HL-60 (cell line): ENCODE measurements around the gene PCDHB16.
"Not testable (repeated sequence)": the region's sequence is repeated elsewhere in the genome, so short reads cannot be mapped to it uniquely, and the experiment has no call there.

Source experiments
- DNase-seq, 2 experiments: peaks; one replicate each; pipeline ENCODE4 v3.0.0-alpha.2; 2010 to 2020; ENCODE audit warnings: low read depth in 1 of 2, low spot score in 1 of 2
- H3K27ac ChIP-seq: fragments of 250-450 bp; sonication (Bioruptor Pico); replicated peaks from 2 replicates; pipeline ENCODE4 v1.5.1; 2020; ENCODE audit warnings: mild to moderate bottlenecking, moderate library complexity
- H3K27me3 ChIP-seq: fragments of 250-450 bp; sonication (Bioruptor Pico); 2 replicates; pipeline ENCODE4 v1.5.1; 2021; ENCODE audit warnings: mild to moderate bottlenecking, moderate library complexity; ENCODE audit not compliant: insufficient read depth, poor library complexity, severe bottlenecking
- H3K4me3 ChIP-seq: replicated peaks from 2 replicates; pipeline ENCODE4 v1.5.1; 2011; ENCODE audit warnings: mild to moderate bottlenecking, control low read depth, low read length; ENCODE audit not compliant: insufficient read depth
- GABPA ChIP-seq: IDR thresholded peaks from 2 replicates; pipeline ENCODE4 v1.6.1; 2012; ENCODE audit warnings: low read depth
- POLR2AphosphoS5 ChIP-seq: IDR thresholded peaks from 2 replicates; pipeline ENCODE4 v1.6.1; 2012; ENCODE audit warnings: low read depth
- SPI1 ChIP-seq: IDR thresholded peaks from 2 replicates; pipeline ENCODE4 v1.6.1; 2012; ENCODE audit warnings: low read depth, mild to moderate bottlenecking, borderline replicate concordance
- TF ChIP-seq, protein P1 (sequence below): IDR thresholded peaks from 2 replicates; pipeline ENCODE4 v1.6.1; 2012; ENCODE audit warnings: low read depth; ENCODE audit not compliant: insufficient replicate concordance
- TF ChIP-seq, protein P2 (sequence below): IDR thresholded peaks from one replicate; pipeline ENCODE4 v1.5.1; 2011; ENCODE audit warnings: low read length, control low read depth, inconsistent platforms; ENCODE audit not compliant: insufficient read depth

Gene PCDHB16

DNA sequence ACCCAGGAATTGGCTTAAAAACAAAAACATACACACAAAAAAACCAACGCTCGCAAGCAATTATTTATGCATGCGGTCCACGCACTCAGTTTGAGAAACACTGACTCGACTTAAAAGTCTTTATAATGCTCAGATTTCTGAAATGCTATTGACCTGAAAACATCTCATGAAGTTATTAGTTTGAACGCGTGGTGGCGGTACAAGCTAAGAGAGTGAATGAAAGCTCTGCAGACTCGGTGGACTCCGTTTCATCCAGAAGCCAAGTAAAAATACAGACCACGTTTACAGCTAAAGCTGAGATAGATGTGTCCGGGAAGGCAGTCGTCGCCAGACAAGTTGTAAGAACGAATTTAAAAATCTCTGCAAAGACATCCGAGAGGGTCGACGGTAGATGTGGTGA, 32.4 kb upstream of the PCDHB16 start, which contains the start of gene PCDHB6:
Gene PCDHB6 (plus strand): TSS at position 246 of the 400 bp plus-strand sequence. CDS start 201 bp downstream, outside the sequence.
- no peak within 1 kb of the TSS for H3K27ac ChIP-seq
- TF ChIP-seq POLR2AphosphoS5 = no peak
- no peak within 1 kb of the TSS for H3K4me3 ChIP-seq
- no peak for DNase-seq
- H3K27me3 ChIP-seq = no peaks in the 10 kb centered on the region

DNA sequence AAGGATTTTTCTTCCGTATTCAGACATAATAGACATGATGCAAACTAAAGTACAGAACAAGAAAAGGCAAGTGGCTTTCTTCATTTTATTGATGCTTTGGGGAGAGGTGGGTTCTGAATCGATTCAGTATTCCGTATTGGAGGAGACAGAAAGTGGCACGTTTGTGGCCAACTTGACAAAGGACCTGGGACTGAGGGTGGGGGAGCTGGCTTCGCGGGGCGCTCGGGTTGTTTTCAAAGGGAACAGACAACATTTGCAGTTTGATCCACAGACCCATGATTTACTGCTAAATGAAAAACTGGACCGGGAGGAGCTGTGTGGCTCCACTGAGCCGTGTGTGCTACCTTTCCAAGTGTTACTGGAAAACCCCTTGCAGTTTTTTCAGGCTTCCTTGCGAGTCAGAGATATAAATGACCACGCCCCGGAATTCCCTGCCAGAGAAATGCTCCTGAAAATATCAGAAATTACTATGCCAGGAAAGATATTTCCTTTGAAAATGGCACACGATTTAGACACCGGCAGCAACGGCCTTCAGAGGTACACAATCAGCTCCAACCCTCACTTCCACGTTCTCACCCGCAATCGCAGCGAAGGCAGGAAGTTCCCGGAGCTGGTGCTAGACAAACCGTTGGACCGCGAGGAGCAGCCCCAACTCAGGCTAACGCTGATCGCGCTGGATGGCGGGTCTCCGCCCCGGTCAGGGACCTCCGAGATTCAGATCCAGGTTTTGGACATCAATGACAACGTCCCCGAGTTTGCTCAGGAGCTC, 31.8 kb upstream of the PCDHB16 start:
- Histone ChIP-seq H3K4me3 (no peak overlapping the region), H3K27ac (no peak overlapping the region), H3K27me3 (no peaks in the 10 kb centered on the region)
- DNase-seq = no peak
- TF ChIP-seq POLR2AphosphoS5 (no peak), SPI1 (no peak), GABPA (no peak)
- TF ChIP-seq, protein P1, sequence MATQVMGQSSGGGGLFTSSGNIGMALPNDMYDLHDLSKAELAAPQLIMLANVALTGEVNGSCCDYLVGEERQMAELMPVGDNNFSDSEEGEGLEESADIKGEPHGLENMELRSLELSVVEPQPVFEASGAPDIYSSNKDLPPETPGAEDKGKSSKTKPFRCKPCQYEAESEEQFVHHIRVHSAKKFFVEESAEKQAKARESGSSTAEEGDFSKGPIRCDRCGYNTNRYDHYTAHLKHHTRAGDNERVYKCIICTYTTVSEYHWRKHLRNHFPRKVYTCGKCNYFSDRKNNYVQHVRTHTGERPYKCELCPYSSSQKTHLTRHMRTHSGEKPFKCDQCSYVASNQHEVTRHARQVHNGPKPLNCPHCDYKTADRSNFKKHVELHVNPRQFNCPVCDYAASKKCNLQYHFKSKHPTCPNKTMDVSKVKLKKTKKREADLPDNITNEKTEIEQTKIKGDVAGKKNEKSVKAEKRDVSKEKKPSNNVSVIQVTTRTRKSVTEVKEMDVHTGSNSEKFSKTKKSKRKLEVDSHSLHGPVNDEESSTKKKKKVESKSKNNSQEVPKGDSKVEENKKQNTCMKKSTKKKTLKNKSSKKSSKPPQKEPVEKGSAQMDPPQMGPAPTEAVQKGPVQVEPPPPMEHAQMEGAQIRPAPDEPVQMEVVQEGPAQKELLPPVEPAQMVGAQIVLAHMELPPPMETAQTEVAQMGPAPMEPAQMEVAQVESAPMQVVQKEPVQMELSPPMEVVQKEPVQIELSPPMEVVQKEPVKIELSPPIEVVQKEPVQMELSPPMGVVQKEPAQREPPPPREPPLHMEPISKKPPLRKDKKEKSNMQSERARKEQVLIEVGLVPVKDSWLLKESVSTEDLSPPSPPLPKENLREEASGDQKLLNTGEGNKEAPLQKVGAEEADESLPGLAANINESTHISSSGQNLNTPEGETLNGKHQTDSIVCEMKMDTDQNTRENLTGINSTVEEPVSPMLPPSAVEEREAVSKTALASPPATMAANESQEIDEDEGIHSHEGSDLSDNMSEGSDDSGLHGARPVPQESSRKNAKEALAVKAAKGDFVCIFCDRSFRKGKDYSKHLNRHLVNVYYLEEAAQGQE = no peak
- TF ChIP-seq, protein P2, sequence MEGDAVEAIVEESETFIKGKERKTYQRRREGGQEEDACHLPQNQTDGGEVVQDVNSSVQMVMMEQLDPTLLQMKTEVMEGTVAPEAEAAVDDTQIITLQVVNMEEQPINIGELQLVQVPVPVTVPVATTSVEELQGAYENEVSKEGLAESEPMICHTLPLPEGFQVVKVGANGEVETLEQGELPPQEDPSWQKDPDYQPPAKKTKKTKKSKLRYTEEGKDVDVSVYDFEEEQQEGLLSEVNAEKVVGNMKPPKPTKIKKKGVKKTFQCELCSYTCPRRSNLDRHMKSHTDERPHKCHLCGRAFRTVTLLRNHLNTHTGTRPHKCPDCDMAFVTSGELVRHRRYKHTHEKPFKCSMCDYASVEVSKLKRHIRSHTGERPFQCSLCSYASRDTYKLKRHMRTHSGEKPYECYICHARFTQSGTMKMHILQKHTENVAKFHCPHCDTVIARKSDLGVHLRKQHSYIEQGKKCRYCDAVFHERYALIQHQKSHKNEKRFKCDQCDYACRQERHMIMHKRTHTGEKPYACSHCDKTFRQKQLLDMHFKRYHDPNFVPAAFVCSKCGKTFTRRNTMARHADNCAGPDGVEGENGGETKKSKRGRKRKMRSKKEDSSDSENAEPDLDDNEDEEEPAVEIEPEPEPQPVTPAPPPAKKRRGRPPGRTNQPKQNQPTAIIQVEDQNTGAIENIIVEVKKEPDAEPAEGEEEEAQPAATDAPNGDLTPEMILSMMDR = no peak

DNA sequence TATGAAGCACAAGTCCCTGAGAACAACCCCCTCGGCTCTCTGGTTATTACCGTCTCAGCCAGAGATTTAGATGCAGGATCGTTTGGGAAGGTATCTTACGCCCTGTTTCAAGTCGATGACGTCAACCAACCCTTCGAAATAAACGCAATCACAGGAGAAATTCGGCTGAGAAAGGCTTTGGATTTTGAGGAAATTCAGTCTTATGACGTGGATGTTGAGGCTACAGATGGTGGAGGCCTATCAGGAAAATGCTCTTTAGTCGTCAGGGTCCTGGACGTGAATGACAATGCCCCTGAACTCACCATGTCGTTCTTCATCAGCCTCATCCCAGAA, 31.2 kb upstream of the PCDHB16 start:
- no peaks in the 10 kb centered on the region for H3K27me3 ChIP-seq
- no peak overlapping the region for H3K4me3 ChIP-seq
- TF ChIP-seq POLR2AphosphoS5 = no peak
- no peak for TF ChIP-seq SPI1
- TF ChIP-seq GABPA = no peak
- TF ChIP-seq, protein P1 = no peak
- TF ChIP-seq, protein P2 = no peak
- H3K27ac ChIP-seq = no peak overlapping the region
- no peak for DNase-seq

DNA sequence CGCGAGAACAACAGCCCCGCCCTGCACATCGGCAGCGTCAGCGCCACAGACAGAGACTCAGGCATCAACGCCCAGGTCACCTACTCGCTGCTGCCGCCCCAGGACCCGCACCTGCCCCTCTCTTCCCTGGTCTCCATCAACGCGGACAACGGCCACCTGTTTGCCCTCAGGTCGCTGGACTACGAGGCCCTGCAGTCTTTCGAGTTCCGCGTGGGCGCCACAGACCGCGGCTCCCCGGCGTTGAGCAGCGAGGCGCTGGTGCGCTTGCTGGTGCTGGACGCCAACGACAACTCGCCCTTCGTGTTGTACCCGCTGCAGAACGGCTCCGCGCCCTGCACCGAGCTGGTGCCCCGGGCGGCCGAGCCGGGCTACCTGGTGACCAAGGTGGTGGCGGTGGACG, 30.6 kb upstream of the PCDHB16 start:
- not testable (repeated sequence) for H3K4me3 ChIP-seq, H3K27ac ChIP-seq, DNase-seq, H3K27me3 ChIP-seq

DNA sequence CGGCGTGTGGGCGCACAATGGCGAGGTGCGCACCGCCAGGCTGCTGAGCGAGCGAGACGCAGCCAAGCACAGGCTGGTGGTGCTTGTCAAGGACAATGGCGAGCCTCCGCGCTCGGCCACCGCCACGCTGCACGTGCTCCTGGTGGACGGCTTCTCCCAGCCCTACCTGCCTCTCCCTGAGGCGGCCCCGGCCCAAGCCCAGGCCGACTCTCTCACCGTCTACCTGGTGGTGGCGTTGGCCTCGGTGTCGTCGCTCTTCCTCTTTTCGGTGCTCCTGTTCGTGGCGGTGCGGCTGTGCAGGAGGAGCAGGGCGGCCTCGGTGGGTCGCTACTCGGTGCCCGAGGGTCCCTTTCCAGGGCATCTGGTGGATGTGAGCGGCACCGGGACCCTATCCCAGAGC, 30.1 kb upstream of the PCDHB16 start:
- not testable (repeated sequence) for H3K27ac ChIP-seq, H3K4me3 ChIP-seq, H3K27me3 ChIP-seq, DNase-seq
